ENCODE results near the gene NFS1. TPM values are rescaled to one million over a fixed set of nuclear protein-coding genes. Genes with fewer than 3 reads are reported as not detected.

The NFS1 gene
- polyA plus RNA-seq, 1 of the 3 experiments (the other 2 are of a cell fraction): 75.6 TPM

GRCh38 chr20:35729836-35730582, 30.9 kb upstream of the NFS1 start:
- no peak overlapping the region for H3K4me3 ChIP-seq (ENCODE audit: low read depth in 2 of 2, low read length in 1 of 2)
- H3K9ac ChIP-seq: 0 out of 2 replicates have a peak overlapping the region, but pooled peaks have one; percentile 1
- peaks cover 49% of the 10 kb centered on the region for H3F3A ChIP-seq (replicated peaks; ENCODE audit: insufficient read depth)
- no peak overlapping the region for H3K4me2 ChIP-seq
- no peak for DNase-seq
- no peaks in the 10 kb centered on the region for H3K9me2 ChIP-seq
- H3K79me2 ChIP-seq (ENCODE audit: insufficient read depth): peaks cover 100% of the 10 kb centered on the region
- H2AFZ ChIP-seq (ENCODE audit: low read depth): no peak overlapping the region
- no peaks in the 10 kb centered on the region for H3K9me3 ChIP-seq
- H4K20me1 ChIP-seq (ENCODE audit: insufficient read depth): peaks cover 99% of the 10 kb centered on the region
- no peaks in the 10 kb centered on the region for H3K27me3 ChIP-seq (ENCODE audit: insufficient read depth)
- peaks cover 86 to 100% of the 10 kb centered on the region in 2 experiments for H3K36me3 ChIP-seq (replicated peaks in 1 of 2; ENCODE audit: control insufficient read depth in 1 of 2, insufficient read depth in 2 of 2, low read length in 1 of 2)
- TF ChIP-seq SIN3A (IDR thresholded peaks at IDR 0.05; ENCODE audit: borderline replicate concordance, low read depth, low read length) (no peak), USF1 (IDR thresholded peaks at IDR 0.05; ENCODE audit: borderline replicate concordance, low read depth) (no peak), YY1 (IDR thresholded peaks at IDR 0.05; ENCODE audit: low read depth) (no peak), GABPA (IDR thresholded peaks at IDR 0.05; ENCODE audit: low read depth) (no peak), RFX5 (IDR thresholded peaks at IDR 0.05; ENCODE audit: low read length) (no peak), EZH2phosphoT487 (IDR thresholded peaks at IDR 0.05; ENCODE audit: borderline replicate concordance, low read depth) (no peak), FOSL2 (IDR thresholded peaks at IDR 0.05; ENCODE audit: borderline replicate concordance, low read depth) (no peak), IRF3 (IDR thresholded peaks at IDR 0.05; ENCODE audit: low read depth, low read length) (no peak), MEF2A (IDR thresholded peaks at IDR 0.05; ENCODE audit: borderline replicate concordance, low read depth) (no peak), JUND (IDR thresholded peaks at IDR 0.05) (no peak), POLR2AphosphoS5 (IDR thresholded peaks at IDR 0.05; ENCODE audit: low read depth, low read length) (no peak), CHD2 (IDR thresholded peaks at IDR 0.05; ENCODE audit: low read length, partially characterized antibody) (no peak), PBX3 (IDR thresholded peaks at IDR 0.05) (no peak), MAX (IDR thresholded peaks at IDR 0.05; ENCODE audit: low read depth) (no peak), FOXJ3 (CRISPR knock-in tag; IDR thresholded peaks at IDR 0.05) (no peak), SMC3 (IDR thresholded peaks at IDR 0.05; ENCODE audit: low read depth, low read length) (no peak), NFIC (IDR thresholded peaks at IDR 0.05; ENCODE audit: borderline replicate concordance) (no peak)
- H3K4me1 ChIP-seq (ENCODE audit: control insufficient read depth in 1 of 2, insufficient read depth in 2 of 2, low read depth in 1 of 2, low read length in 1 of 2): peaks cover 2 to 9% of the 10 kb centered on the region in 2 experiments; a peak in 2 of 4 replicates
- ChIA-PET POLR2A (interaction anchor here (0.8 kb wide), 1 partner anchor 12 kb away, joined by 10 read pairs; the partner anchor contains the start of gene RBM39), CTCF (interaction anchor here (0.8 to 1.9 kb wide), 7 partner anchors 9 to 233 kb away, joined by 3 to 7 read pairs (median 4); partner anchors contain the start of gene SCAND1)
- 82% methylated on average over 2 of the region's 2 CpGs for WGBS (ENCODE audit: low lambda C conversion rate)
- H3K27ac ChIP-seq (ENCODE audit: low read depth in 2 of 2, low read length in 1 of 2): peak overlapping the region in 1 of 2 experiments; percentile 10; a peak in 1 of 4 replicates
